ENCODE measurements around the gene CCDC175.

The CCDC175 gene

GRCh38 chr14:59481871-59482540, 94.6 kb downstream of the CCDC175 start:
- no peak for DNase-seq (ENCODE audit: low read depth)

- no peak for DNase-seq (ENCODE audit: low read depth)
These were observed 95.2 kb downstream of the CCDC175 start for GRCh38 chr14:59481407-59481806.

GRCh38 chr14:59480166-59480565, 96.4 kb downstream of the CCDC175 start:
- no peak for DNase-seq (ENCODE audit: low read depth)

- no peak for DNase-seq (ENCODE audit: low read depth)
These were observed 98.1 kb downstream of the CCDC175 start for GRCh38 chr14:59478540-59478939.

- no peak for DNase-seq (ENCODE audit: low read depth)
These were observed 100.9 kb downstream of the CCDC175 start for GRCh38 chr14:59475709-59476108.

- no peak for DNase-seq (ENCODE audit: low read depth)
These were observed 102.4 kb downstream of the CCDC175 start for GRCh38 chr14:59474172-59474571.

GRCh38 chr14:59465316-59466135, 111.1 kb downstream of the CCDC175 start, which contains the start of gene GPR135:
GPR135 (minus strand) TSS chr14:59465380; CDS start chr14:59465226, 154 bp downstream.
- DNase-seq (ENCODE audit: low read depth) = no peak

GRCh38 chr14:59464486-59465315, 111.9 kb downstream of the CCDC175 start:
- no peak for DNase-seq (ENCODE audit: low read depth)

- no peak for DNase-seq (ENCODE audit: low read depth)
These were observed 112.7 kb downstream of the CCDC175 start for GRCh38 chr14:59463787-59464485.

GRCh38 chr14:59461891-59462290, 114.7 kb downstream of the CCDC175 start:
- no peak for DNase-seq (ENCODE audit: low read depth)

GRCh38 chr14:59460378-59460777, 116.2 kb downstream of the CCDC175 start:
- DNase-seq (ENCODE audit: low read depth) = no peak

- DNase-seq (ENCODE audit: low read depth) = no peak
These were observed 118.1 kb downstream of the CCDC175 start for GRCh38 chr14:59458486-59458885.

GRCh38 chr14:59455411-59455810, 121.2 kb downstream of the CCDC175 start:
- DNase-seq (ENCODE audit: low read depth) = no peak
